ENCODE data around the gene CENPX. TPM values are rescaled to one million over a fixed set of nuclear protein-coding genes. Genes with fewer than 3 reads are reported as not detected.

The CENPX gene
- total and polyA plus RNA-seq, 2 donors (not counting 3 experiments of a cell fraction or from before 2014, with no cell fraction given): 56.2 to 67.2 TPM

DNA sequence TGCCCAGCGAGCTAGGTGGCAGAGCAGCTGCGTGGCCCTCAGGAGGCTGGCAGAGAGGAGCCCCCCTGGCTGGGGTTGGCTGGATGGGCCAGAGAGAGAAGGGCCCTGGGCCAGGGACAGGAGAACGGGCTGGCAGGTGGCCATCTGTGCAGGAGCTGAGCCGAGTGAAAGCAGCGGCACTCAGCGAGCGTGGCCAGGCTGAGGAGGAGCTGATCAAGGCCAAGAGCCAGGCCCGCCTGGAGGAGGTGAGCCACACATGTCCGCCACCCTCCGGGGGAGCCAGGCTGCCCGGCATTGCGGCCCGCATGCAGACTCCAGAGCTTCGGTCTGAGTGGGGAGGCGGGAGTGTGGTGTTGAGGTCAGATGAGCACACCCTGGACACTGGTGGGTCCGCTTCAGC is 6.7 kb upstream of the CENPX start:
- peaks cover 4% of the 10 kb centered on the region for H3K79me2 ChIP-seq (ENCODE audit: control insufficient read depth, insufficient read depth, low read length)
- H2AFZ ChIP-seq (ENCODE audit: low read depth, low read length): no peak overlapping the region
- H3K4me3 ChIP-seq (replicated peaks in 1 of 3; ENCODE audit: insufficient read depth in 1 of 3, low read depth in 1 of 3, low read length in 3 of 3): no peak overlapping the region
- no peak overlapping the region for H3K27ac ChIP-seq (ENCODE audit: insufficient read depth, low read depth, low read length)
- CTCF ChIA-PET: interaction anchor here (1.0 to 4.2 kb wide), 12 partner anchors 8 to 309 kb away, joined by 3 to 127 read pairs (median 14); partner anchors contain the start of genes CENPX, DCXR, GPS1 and LRRC45
- DNase-seq (ENCODE audit: low read depth, low spot score): no peak
- no peak for TF ChIP-seq MAX (IDR thresholded peaks at IDR 0.05; ENCODE audit: insufficient read depth, insufficient read length)
- TF ChIP-seq POLR2A (IDR thresholded peaks at IDR 0.05; ENCODE audit: low read depth, low read length): no peak
- TF ChIP-seq JUN (IDR thresholded peaks at IDR 0.05; ENCODE audit: borderline replicate concordance, insufficient read depth, insufficient read length, low read depth): no peak
- no peak for TF ChIP-seq CTCF (IDR thresholded peaks at IDR 0.05; ENCODE audit: extremely low read depth in 1 of 2, insufficient read depth in 1 of 2, low read depth in 1 of 2, low read length in 2 of 2)
- no peak for TF ChIP-seq EZH2 (IDR thresholded peaks at IDR 0.05; ENCODE audit: borderline replicate concordance, low read depth, low read length, severe bottlenecking)
- no peak for TF ChIP-seq GATA2 (IDR thresholded peaks at IDR 0.05; ENCODE audit: insufficient read depth, insufficient read length, low read depth, low read length)
- TF ChIP-seq POLR2AphosphoS5 (IDR thresholded peaks at IDR 0.05; ENCODE audit: insufficient read depth, low read depth, low read length): no peak
- no peak for TF ChIP-seq MYC (IDR thresholded peaks at IDR 0.05; ENCODE audit: low read depth, low read length)
- no peak for TF ChIP-seq FOS (IDR thresholded peaks at IDR 0.05; ENCODE audit: borderline replicate concordance, insufficient read depth, low read length)
- no peaks in the 10 kb centered on the region for H3K9me3 ChIP-seq (replicated peaks; ENCODE audit: control insufficient read depth, insufficient read depth, low read length)
- POLR2A ChIA-PET: no interaction called here
- no peaks in the 10 kb centered on the region for H3K9me1 ChIP-seq (replicated peaks; ENCODE audit: control insufficient read depth, extremely low read depth, insufficient read depth, low read length)
- dilution Hi-C loops (cut with MboI; ENCODE audit: extremely low pct_ligation_motif_present, low sequenced_read_pairs): no loop called here
- peaks cover 10% of the 10 kb centered on the region for H3K4me1 ChIP-seq (ENCODE audit: control insufficient read depth, extremely low read depth, insufficient read depth, low read length)
- no peaks in the 10 kb centered on the region for H3K36me3 ChIP-seq (ENCODE audit: control insufficient read depth in 2 of 2, extremely low read depth in 1 of 2, insufficient read depth in 2 of 2, low read length in 2 of 2)
- no peaks in the 10 kb centered on the region for H4K20me1 ChIP-seq (replicated peaks; ENCODE audit: control insufficient read depth, extremely low read depth, insufficient read depth, low read length)
- BruUV-seq (replicated peaks): no TSS peak
- intact Hi-C loops (cut with micrococcal nuclease): loop anchor here (10.0 kb wide), 1 partner anchor 185 kb away; the partner anchor contains the start of gene CCDC57
- H3K4me2 ChIP-seq (ENCODE audit: insufficient read depth, low read length): no peak overlapping the region
- FAIRE-seq: no peak
- no peaks in the 10 kb centered on the region for H3K27me3 ChIP-seq (ENCODE audit: control insufficient read depth in 2 of 2, insufficient read depth in 2 of 2, low read length in 2 of 2)
- no peak overlapping the region for H3K9ac ChIP-seq (replicated peaks; ENCODE audit: extremely low read depth, insufficient read depth, low read length)
